HG02884 (cell line): ENCODE measurements around the gene IL17RB.

ENCODE experiments used
- ATAC-seq: cut with Tn5 transposase; IDR thresholded peaks from one replicate; pipeline ENCODE4 v1.9.1; 2021; ENCODE audit warnings: mild to moderate bottlenecking, moderate library complexity; ENCODE audit not compliant: unreplicated experiment

IL17RB gene, protein sequence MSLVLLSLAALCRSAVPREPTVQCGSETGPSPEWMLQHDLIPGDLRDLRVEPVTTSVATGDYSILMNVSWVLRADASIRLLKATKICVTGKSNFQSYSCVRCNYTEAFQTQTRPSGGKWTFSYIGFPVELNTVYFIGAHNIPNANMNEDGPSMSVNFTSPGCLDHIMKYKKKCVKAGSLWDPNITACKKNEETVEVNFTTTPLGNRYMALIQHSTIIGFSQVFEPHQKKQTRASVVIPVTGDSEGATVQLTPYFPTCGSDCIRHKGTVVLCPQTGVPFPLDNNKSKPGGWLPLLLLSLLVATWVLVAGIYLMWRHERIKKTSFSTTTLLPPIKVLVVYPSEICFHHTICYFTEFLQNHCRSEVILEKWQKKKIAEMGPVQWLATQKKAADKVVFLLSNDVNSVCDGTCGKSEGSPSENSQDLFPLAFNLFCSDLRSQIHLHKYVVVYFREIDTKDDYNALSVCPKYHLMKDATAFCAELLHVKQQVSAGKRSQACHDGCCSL

DNA sequence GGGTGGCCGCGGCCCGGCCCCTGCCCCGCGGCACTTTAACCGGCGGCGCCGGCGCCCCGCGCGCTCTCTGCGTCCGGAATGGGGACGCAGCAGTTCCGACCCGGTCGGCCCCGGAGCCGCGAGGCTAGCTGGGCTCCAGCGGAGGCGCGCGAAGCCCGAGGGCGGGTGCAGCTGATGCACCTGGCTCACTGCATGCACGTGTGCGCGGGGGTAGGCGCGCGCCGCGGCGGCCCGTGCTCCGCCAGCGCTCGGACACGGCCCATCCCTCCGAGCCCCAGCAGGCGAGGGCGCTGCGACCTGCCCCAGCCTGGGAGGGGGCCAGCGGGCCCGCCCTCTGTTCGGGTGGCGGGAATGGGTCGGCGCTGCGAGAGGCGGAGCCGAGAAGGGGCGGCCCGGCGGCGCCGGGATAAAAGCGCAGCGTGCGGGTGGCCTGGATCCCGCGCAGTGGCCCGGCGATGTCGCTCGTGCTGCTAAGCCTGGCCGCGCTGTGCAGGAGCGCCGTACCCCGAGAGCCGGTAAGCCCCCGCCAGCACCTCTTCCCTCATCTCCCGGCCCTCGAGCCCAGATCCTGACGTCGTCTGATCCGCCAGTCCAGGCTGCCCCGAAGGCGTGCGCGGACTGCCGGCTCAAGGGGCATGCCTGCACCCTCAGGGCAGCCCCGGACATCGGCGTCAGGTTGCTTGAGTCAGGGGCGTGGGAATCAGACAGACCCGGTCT lies at the start of gene IL17RB, which contains the start of gene CHDH:
Gene IL17RB (plus strand): TSS at position 435 of the 717 bp plus-strand sequence. CDS start 21 bp downstream, at position 456.
Gene CHDH (minus strand): TSS at position 286 of the 717 bp plus-strand sequence. CDS start 22,411 bp downstream, outside the sequence.
- ATAC-seq: peak; percentile 46

DNA sequence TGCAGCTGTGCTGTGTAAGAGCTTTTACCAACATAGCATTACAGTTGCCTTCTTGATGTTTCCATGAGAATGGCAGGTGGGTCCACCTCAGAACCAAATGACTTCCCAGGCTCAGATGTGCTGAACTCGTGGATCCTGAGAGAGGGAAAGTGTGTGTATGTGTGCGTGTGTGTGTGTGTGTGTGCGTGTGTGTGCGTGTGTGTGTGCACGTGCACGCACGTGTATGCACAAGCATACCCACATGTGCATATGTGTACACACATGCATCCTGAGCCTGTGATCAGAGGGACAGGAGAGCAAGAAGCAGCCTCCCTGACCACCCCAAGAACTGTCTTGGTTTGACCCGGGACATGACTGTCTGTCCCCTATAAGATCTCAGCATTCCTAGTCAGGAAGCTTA lies 48.2 kb upstream of the IL17RB start:
- ATAC-seq: no peak

DNA sequence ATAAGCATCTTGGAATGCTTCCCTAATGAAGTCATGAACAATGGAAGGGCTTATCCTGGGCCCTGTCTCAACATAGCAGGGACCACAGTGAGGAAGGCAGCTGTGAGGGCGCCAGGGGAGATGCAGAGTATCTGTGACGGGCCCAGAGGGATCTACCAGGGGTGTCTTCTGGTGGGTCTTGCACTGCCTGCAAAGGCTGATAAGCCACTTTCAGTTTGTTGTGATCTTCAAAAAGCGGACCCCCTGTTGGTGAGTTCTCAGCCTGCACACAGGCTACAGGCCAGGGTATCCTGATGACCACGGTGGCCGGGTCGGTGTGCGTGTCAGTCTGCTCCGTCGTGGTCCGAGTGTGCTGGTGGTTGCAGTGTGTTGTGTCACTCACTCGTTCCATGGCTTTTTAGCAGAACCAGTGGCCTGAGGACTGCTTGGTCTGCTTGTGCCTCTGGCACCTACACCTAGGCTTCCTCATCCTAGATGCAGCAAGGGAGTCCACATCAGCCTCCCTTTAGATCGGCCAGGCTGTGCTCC lies 47.0 kb upstream of the IL17RB start:
- no peak for ATAC-seq

DNA sequence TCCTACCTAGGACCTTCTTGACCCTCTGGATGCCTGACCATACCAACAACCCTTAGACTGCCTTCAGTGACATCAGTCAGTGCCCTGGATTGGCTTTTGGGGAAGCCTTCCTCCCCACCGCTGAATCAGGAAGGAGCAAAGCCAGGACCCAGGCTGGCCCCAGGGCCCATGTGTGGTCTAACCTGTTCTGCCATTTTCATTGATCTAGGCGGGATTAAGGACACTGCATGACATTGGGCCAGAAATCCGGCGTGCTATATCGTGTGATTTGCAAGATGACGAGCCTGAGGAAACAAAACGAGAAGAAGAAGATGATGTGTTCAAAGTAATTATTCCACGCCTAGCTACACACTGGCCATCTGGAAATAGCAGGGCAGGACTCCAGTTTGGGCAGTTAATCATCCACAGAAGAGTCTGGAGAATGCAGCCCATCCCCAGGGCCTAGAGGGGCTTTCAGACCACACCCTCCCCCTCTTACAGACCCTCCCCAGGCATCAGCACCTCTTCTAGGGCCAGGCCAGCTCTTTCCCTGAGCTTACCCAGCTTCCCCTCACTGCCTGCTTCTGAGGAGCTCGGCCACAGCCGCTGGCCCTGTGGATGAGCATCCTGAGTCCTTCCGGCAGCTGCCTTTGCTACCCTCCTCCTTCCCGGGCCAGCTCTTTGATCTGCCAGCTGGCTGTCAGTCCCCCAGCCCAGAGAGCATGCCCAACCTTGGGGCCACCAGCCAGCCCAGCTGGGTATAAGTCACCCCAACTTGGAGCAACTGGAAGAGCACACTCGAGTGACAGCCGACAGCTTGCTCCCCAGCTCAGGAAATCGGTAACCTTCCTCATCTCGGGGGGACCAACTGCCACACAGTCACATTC lies 46.1 kb upstream of the IL17RB start:
- ATAC-seq: no peak

DNA sequence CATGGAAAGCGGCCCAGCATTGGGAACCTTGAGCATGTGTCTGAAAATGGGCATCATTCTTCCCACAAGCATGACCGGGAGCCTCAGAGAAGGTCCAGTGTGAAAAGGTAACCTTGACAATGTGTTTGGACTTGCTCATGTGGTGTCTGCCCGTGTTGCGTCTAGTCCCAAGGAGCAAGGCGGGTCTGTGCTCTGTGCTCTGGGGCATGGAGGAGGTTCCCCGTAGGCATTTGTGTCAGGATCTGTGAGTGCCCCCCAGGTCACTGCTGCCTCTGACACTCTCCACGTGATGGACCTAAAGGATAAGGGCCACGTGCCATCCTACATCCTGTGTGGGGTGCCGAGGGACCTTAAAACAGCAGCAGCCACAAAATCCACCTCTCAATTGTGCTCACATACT lies 45.0 kb upstream of the IL17RB start:
- ATAC-seq: no peak

DNA sequence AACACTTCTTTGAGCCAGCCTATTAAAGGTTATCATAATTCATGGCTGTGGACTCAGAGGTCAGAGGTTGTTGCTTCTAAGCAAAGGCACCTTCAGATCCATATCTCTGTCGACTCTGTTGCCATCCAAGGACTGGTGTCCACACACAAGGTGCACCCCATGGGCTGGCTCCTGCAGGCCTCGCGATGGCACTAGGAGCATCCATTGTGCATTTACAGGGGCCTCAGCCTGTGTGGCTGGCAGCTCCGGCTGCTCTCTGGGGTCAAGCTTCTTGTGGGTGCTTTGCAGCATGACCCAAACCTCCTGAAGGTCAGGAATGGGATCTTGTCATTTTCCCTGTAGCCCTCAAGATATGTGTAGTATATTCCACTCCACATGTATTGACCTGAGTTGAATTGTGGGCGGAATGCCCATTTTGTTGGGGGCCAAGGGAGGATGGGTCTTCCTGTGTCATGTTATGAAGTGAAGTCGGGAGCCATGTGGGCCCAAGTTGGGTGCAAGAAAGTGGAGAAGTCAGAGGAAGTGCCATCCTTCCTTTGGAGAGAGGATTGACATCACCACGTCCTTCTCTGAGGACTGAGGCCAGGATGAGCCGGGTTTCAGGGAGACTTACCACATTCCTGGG lies 44.0 kb upstream of the IL17RB start:
- no peak for ATAC-seq

DNA sequence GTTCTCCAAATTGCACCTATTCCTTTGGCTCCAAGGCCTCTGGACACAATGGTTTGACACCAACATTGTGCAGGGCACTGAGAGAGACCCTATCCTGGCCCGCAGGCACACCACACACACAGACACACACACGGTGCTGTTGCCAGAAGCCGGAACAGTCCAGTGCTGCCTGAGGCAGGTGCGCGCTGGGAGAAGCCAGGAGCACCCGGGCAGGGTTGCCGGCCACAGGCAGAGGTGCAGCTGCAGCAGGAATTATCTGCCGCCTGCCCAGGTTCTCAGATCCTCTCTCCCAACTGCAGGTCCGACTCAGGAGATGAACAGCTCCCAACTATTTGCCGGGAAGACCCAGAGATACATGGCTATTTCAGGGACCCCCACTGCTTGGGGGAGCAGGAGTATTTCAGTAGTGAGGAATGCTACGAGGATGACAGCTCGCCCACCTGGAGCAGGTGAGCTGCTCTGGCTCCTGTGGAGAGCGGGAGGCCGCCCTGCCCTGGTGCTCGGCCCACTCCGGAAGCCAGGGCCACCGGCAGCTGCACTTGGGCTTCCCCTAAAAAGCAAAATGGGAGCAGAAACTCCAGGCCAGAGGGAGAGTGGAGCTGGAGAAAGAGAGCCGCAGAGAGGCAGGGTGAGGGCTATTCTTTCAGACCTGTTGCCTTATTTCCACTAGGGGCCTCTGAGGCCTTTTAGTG lies 43.1 kb upstream of the IL17RB start:
- no peak for ATAC-seq

DNA sequence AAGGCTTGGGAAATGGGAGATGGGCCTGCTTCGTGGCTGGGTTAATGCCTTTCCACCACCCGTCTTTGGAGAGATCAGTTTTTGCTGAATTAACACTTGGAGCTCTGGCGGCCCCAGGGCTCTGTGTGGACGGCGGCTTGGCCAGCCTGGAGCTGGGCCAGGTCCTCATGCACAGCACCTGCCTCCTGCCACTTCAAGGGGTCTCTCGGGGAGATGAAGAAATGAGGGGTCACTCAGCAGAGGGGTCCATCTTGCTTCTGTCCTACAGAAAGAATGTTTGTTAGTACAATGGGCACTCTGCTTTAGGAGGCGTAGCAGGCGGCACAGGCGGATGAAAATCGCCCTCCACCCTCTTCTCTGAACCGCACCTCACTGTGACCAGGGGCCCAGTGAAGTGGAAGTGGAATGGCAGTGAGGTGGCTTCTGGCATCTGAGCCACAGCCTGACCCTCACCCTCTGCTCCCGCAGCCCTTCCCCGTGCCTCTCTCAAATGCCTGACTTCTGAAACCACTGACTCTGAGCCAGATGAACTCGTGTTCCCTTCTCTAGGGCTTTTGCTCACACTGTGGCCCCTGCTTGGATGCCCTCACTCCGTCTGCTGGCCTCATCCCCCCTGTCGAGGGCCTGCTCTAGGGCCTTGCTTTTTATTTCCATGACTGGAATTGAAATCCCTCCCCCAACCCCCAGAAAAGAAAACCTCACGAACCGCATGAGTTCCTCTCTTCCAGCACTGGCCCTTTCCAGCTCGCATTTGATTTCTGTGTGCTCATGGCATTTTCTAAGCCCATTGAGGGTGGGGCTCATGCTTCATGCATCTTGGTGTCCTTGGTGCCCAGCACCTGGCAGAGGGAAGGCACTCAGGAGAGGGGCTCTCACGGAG lies 42.3 kb upstream of the IL17RB start:
- no peak for ATAC-seq

DNA sequence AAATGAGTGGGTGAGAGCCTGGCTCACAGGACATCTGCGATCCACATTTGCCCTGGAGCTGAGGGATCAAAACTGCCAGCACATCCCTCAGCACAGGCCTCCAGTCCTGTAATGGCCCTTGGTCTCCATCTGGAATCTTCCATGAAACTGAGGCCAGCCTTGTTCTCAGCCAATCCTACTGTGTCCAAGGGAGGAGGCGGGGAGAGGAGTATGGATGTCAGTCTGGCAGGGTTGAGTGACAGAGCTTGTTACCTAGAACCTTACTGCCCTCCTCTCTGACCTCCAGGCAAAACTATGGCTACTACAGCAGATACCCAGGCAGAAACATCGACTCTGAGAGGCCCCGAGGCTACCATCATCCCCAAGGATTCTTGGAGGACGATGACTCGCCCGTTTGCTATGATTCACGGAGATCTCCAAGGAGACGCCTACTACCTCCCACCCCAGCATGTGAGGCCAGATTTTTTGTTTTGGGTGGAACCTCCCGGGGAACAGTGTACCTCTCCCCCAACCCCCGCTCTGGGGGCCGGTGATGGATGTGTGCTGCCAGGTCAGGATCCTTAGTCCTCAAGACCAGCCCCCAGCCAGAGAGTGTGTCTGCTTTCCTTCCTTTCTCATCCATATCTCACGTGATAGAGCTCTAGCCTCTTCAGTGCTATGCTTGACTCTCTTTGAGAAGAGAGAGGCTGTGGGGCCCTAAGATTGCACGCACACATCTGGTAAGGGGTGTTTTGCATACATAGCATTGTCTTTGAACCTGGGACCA lies 41.5 kb upstream of the IL17RB start:
- ATAC-seq: peak; percentile 84

DNA sequence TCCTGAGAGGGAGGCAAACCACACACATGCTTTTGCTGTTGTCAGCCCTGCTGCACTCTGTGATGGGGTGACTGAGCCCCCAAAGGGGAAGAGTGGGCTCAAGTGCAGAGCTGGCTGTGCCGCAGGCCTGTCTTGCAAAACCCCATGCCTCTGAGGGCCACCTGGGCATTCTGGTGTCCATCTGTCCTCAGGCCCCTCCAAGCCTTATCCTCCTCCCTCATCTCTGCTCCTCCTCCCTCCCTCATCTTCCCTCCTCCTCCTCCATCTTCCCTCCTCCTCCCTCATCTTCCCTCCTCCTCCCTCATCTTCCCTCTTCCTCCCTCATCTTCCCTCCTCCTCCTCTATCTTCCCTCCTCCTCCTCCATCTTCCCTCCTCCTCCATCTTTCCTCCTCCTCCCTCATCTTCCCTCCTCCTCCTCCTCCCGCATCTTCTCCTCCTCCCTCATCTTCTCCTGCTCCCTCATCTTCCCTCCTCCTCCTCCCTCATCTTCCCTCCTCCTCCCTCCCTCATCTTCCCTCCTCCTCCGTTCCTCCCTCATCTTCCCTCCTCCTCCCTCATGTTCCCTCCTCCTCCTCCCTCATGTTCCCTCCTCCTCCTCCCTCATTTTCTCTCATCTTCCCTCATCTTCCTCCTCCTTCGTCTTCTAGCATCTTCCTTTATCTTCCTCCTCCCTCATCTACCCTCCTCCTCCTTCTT lies 40.8 kb upstream of the IL17RB start:
- ATAC-seq: no peak

DNA sequence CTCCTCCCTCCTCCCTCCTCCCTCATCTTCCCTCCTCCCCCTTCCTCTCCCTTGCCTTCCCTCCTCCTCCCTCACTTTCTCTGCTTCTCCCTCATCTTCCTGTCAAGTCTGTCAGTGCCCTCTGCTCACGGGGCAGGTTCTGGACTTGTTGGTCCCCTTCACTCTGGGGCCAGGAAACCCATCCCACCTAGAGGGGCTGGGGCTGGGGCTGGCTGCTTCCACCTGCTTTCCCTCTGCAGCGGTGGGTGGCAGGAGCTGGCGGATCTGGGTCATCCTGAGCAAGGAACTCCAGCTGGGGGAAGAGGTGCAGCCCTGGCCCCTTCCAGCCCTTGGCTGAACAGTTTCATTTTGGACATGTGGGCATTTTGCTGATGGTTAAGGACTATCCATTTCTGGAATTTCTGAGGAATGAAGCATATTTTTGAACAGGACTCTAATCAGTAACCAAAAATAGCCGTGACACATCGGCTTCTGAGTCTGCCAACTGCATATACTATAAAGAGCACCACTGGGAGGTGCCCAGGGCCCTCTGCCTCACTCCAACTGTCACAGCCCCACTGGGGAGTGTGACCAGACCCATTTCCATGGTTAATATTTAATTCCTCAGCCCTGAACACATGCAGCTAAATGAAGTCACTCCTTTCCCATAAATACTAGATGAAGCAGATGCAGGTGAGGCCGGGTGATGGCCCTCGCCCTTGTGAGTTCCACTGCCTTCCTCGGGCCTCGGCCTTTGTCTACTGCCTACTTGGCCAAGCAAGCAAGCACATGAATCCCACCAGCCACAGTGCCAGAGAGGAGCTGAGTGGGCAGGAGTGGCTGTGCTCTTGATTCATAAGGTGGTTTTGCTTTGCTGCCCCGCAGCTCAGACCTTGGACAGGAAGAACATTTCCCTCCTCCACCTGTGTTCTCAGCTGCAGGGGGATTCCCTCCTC lies 39.9 kb upstream of the IL17RB start:
- no peak for ATAC-seq

DNA sequence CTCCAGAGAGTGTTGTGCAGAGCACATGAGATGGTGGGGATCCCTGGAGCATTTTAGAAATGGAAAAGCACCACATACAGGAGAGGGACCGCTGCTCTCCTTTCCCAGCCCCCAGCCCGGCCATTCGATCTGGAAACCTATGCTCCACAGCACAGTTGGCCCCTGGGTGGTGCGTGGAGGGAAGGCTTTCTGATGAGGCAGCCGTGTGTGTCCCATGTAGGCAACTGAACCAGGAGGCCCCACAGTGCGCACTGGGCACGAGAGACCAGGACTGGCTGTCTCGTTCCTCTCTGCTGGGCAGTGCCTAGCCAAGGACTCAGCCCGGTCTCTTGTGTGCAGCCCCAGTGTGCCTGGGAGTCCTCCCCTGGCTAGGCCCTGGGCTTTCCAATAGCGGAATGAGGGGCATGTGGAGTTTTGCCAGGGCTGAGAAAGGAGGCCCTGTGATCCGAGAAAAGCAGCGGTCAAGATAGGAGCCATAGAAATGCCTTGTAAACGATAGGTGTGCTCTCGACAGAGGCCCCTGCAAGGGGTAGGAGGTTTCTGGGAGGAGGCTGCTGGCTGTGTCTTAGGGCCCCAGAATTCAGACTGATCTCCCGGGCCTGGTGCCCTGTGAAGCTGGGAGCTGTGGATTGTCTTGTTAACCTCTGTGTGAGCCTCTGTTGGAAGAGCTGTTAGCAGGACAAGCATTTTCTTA lies 39.1 kb upstream of the IL17RB start:
- ATAC-seq: no peak

DNA sequence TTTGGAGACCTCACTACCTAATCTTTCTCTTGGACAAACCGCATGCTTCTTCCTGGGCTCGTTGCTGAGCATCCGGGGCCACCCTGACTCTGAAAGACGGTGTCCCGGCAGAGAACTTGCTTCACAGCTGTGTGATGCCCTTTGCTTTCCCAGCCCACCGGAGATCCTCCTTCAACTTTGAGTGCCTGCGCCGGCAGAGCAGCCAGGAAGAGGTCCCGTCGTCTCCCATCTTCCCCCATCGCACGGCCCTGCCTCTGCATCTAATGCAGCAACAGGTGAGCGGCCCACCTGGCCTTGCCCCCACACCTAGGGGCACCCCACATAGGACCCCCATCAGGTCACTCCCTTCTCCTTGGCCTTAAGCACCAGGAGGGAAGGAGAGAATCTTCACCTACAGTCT lies 37.9 kb upstream of the IL17RB start:
- no peak for ATAC-seq

DNA sequence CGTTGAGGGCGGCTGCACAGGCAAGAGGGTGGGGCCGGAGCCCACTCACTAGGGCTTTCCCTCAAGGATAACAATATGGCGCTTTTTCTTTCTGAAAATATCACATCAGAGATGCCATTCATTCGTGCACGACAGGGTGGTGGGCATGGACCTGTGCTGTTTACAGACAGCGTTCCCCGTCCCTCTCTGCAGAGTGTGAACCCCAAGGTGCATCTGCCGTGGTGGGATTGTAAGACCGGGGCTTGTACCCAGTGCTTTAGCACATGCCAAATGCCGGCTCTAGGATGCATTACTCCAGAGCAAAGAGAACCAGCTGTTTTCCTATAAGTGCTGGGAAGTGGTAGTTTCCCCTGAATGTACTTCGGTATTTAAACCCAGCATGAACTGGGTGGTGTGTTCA lies 37.1 kb upstream of the IL17RB start:
- ATAC-seq: no peak

DNA sequence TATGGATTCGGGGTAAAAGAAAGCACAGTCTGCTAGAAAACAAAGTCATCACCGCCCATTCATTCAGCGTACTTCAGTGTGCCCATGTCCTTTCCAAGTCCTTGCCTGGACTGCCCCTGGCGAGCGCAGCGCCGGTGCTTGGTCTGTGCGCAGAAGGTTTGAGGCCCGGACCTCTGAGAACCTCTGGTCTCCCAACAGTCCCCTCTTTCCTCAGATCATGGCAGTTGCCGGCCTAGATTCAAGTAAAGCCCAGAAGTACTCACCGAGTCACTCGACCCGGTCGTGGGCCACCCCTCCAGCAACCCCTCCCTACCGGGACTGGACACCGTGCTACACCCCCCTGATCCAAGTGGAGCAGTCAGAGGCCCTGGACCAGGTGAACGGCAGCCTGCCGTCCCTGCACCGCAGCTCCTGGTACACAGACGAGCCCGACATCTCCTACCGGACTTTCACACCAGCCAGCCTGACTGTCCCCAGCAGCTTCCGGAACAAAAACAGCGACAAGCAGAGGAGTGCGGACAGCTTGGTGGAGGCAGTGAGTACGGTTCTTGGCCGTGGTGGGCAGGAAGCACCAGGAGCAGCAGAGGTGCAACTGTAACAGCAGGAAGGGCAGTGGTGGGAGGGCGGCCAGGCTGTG lies 36.5 kb upstream of the IL17RB start:
- ATAC-seq: no peak
